GM12878 (cell line): ENCODE results near the gene BTK.

Experiments used
- ATF7 ChIP-seq: fragments of 450-650 bp; IDR thresholded peaks from 2 replicates; pipeline ENCODE4 v1.6.1; 2016; ENCODE audit warnings: low read depth, mild to moderate bottlenecking
- CHD2 ChIP-seq: IDR thresholded peaks from 2 replicates; pipeline ENCODE4 v1.6.1; 2011; ENCODE audit warnings: low read depth, low read length, improper control_type of control experiment, borderline replicate concordance
- CREM ChIP-seq: IDR thresholded peaks from 2 replicates; pipeline ENCODE4 v1.6.1; 2014; ENCODE audit warnings: antibody characterized with exemption, low read depth
- JUNB ChIP-seq: IDR thresholded peaks from 2 replicates; pipeline ENCODE4 v1.6.1; 2016; ENCODE audit warnings: antibody characterized with exemption, mild to moderate bottlenecking
- JUND ChIP-seq: IDR thresholded peaks from 2 replicates; pipeline ENCODE4 v1.6.1; 2012; ENCODE audit warnings: low read depth, mild to moderate bottlenecking, low read length, improper control_type of control experiment, moderate library complexity
- POLR2A ChIP-seq: IDR thresholded peaks from 2 replicates; pipeline ENCODE4 v1.6.1; 2011; ENCODE audit warnings: low read depth, mild to moderate bottlenecking, low read length
- SPI1 ChIP-seq: IDR thresholded peaks from 2 replicates; pipeline ENCODE4 v1.6.1; 2011; ENCODE audit warnings: low read depth, mild to moderate bottlenecking, low read length, moderate library complexity, borderline replicate concordance; ENCODE audit not compliant: insufficient read depth
- TF ChIP-seq, protein P1 (sequence below), 3 experiments: IDR thresholded peaks in 2 of 3; conservative IDR thresholded peaks in 1 of 3; 2 replicates each; pipeline ENCODE4 v1.5.1; 2011; ENCODE audit warnings: low read depth in 3 of 3, low read length in 3 of 3, mild to moderate bottlenecking in 3 of 3, control low read depth in 2 of 3, moderate library complexity in 2 of 3, inconsistent platforms in 1 of 3, mixed read lengths in 1 of 3; ENCODE audit not compliant: control insufficient read depth in 2 of 3, insufficient read depth in 1 of 3; ENCODE audit errors: extremely low read depth in 1 of 3

DNA sequence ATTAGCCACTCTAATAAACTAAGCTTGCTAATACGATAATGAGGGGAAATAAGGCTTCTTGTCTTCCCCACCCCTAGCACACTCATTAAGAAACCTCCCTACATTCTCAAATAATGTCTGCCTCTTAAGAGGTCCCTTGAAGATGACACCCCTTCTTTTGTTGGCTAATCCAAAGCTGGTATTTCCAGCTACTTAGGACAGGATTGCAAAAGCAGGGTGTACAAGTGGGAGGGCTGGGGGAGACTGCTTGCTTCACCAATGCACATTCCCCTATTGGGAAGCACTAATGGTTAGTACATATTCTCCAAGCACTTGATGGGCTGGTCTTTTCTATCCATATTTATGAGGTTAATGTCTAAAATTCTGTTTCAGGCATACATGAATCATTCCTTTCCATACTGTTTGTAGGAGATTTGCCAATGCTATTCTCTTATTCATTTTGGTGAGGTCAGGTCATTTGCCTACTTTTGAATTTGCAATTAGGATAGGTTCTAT lies 20.6 kb downstream of the BTK start:
- no peak for TF ChIP-seq CHD2
- TF ChIP-seq, protein P1, sequence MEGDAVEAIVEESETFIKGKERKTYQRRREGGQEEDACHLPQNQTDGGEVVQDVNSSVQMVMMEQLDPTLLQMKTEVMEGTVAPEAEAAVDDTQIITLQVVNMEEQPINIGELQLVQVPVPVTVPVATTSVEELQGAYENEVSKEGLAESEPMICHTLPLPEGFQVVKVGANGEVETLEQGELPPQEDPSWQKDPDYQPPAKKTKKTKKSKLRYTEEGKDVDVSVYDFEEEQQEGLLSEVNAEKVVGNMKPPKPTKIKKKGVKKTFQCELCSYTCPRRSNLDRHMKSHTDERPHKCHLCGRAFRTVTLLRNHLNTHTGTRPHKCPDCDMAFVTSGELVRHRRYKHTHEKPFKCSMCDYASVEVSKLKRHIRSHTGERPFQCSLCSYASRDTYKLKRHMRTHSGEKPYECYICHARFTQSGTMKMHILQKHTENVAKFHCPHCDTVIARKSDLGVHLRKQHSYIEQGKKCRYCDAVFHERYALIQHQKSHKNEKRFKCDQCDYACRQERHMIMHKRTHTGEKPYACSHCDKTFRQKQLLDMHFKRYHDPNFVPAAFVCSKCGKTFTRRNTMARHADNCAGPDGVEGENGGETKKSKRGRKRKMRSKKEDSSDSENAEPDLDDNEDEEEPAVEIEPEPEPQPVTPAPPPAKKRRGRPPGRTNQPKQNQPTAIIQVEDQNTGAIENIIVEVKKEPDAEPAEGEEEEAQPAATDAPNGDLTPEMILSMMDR (IDR thresholded peaks at IDR 0.05 in 2 of 3, conservative IDR thresholded peaks at IDR 0.05 in 1 of 3; ENCODE audit: control insufficient read depth in 2 of 3, extremely low read depth in 1 of 3, insufficient read depth in 1 of 3, low read depth in 3 of 3, low read length in 3 of 3): no peak
- no peak for TF ChIP-seq POLR2A
- TF ChIP-seq JUND: no peak
- no peak for TF ChIP-seq JUNB
- no peak for TF ChIP-seq CREM
- no peak for TF ChIP-seq SPI1
- no peak for TF ChIP-seq ATF7
